ENCODE measurements around the gene PPP1R12B.
A peak's percentile ranks its signal among the peaks of the same experiment; 100 is the strongest.
"Not testable (repeated sequence)": the region's sequence is repeated elsewhere in the genome, so short reads cannot be mapped to it uniquely, and the experiment has no call there.

PPP1R12B gene

GRCh38 chr1:202462342-202463076 is 114.0 kb downstream of the PPP1R12B start:
- no peak for TF ChIP-seq CTCF (IDR thresholded peaks at IDR 0.05; ENCODE audit: control insufficient read depth, extremely low read depth, insufficient read depth)

GRCh38 chr1:202464153-202464742 is 115.7 kb downstream of the PPP1R12B start:
- DNase-seq (ENCODE audit: low read depth), result peak; percentile 37
- TF ChIP-seq CTCF (IDR thresholded peaks at IDR 0.05; ENCODE audit: control insufficient read depth, extremely low read depth, insufficient read depth), result peak; percentile 63
- H3K4me3 ChIP-seq (ENCODE audit: low read depth, low read length), result not testable (repeated sequence)

More at GRCh38 chr1:202462342-202463076, 114.0 kb downstream of the PPP1R12B start:
- DNase-seq (ENCODE audit: low read depth), result peak; percentile 45
- no peak overlapping the region for H3K4me3 ChIP-seq (ENCODE audit: low read depth, low read length)

GRCh38 chr1:202465644-202466270 is 117.3 kb downstream of the PPP1R12B start:
- H3K4me3 ChIP-seq (ENCODE audit: low read depth, low read length); DNase-seq (ENCODE audit: low read depth): not testable (repeated sequence)

GRCh38 chr1:202466339-202466738 is 117.8 kb downstream of the PPP1R12B start:
- not testable (repeated sequence) for H3K4me3 ChIP-seq (ENCODE audit: low read depth, low read length); DNase-seq (ENCODE audit: low read depth)

GRCh38 chr1:202467381-202467780 is 118.9 kb downstream of the PPP1R12B start:
- DNase-seq (ENCODE audit: low read depth); H3K4me3 ChIP-seq (ENCODE audit: low read depth, low read length): not testable (repeated sequence)

- not testable (repeated sequence) for H3K4me3 ChIP-seq (ENCODE audit: low read depth, low read length); DNase-seq (ENCODE audit: low read depth)
Measured at GRCh38 chr1:202468695-202469094, 120.2 kb downstream of the PPP1R12B start.

- H3K4me3 ChIP-seq (ENCODE audit: low read depth, low read length); DNase-seq (ENCODE audit: low read depth): not testable (repeated sequence)
Measured at GRCh38 chr1:202469123-202469522, 120.6 kb downstream of the PPP1R12B start.

GRCh38 chr1:202471246-202471645 is 122.7 kb downstream of the PPP1R12B start:
- no peak overlapping the region for H3K4me3 ChIP-seq (ENCODE audit: low read depth, low read length)
- DNase-seq (ENCODE audit: low read depth), result no peak
- TF ChIP-seq CTCF (IDR thresholded peaks at IDR 0.05; ENCODE audit: control insufficient read depth, extremely low read depth, insufficient read depth), result no peak

- H3K4me3 ChIP-seq (ENCODE audit: low read depth, low read length); DNase-seq (ENCODE audit: low read depth): not testable (repeated sequence)
Measured at GRCh38 chr1:202472347-202473124, 124.0 kb downstream of the PPP1R12B start.

- H3K4me3 ChIP-seq (ENCODE audit: low read depth, low read length); DNase-seq (ENCODE audit: low read depth): not testable (repeated sequence)
Measured at GRCh38 chr1:202473266-202474045, 125.0 kb downstream of the PPP1R12B start.

GRCh38 chr1:202479661-202480060 is 131.2 kb downstream of the PPP1R12B start:
- DNase-seq (ENCODE audit: low read depth); H3K4me3 ChIP-seq (ENCODE audit: low read depth, low read length): not testable (repeated sequence)

GRCh38 chr1:202480640-202481039 is 132.1 kb downstream of the PPP1R12B start:
- not testable (repeated sequence) for H3K4me3 ChIP-seq (ENCODE audit: low read depth, low read length); DNase-seq (ENCODE audit: low read depth)

- DNase-seq (ENCODE audit: low read depth); H3K4me3 ChIP-seq (ENCODE audit: low read depth, low read length): not testable (repeated sequence)
Measured at GRCh38 chr1:202483362-202483761, 134.9 kb downstream of the PPP1R12B start.

GRCh38 chr1:202484032-202484431 is 135.5 kb downstream of the PPP1R12B start:
- not testable (repeated sequence) for DNase-seq (ENCODE audit: low read depth); H3K4me3 ChIP-seq (ENCODE audit: low read depth, low read length)

All from LNCaP clone FGC (cell line).